WTC11 (cell line): ENCODE measurements around the gene COL5A1. TPM values are rescaled to one million over a fixed set of nuclear protein-coding genes. Genes with fewer than 3 reads are reported as not detected.

Experiments used
- ATAC-seq: fragments of 200-7000 bp; cut with Tn5 transposase; 2 replicates; pipeline ENCODE4 v1.10.0; 2021; ENCODE audit warnings: mild to moderate bottlenecking, moderate library complexity
- CTCF ChIA-PET: fragments of 300-600 bp; sonication (Branson Sonifier 250); formaldehyde crosslinking; loops from one replicate; lab custom pipeline; 2021; ENCODE audit warnings: antibody characterized with exemption; lab: Charles Lee
- POLR2A ChIA-PET: fragments of 350-600 bp; sonication (Branson Sonifier 250); formaldehyde crosslinking; loops from one replicate; lab custom pipeline; 2021; ENCODE audit warnings: antibody characterized with exemption; lab: Charles Lee
- DNase-seq: peaks from one replicate; pipeline ENCODE4 v3.0.0; 2021; ENCODE audit warnings: low spot score
- H3K27ac Mint-ChIP-seq: 2 replicates; pipeline ENCODE4 v1.8.0; 2021; ENCODE audit warnings: mixed read lengths
- H3K27me3 Mint-ChIP-seq: 2 replicates; pipeline ENCODE4 v1.8.0; 2021; ENCODE audit warnings: low read depth, mild to moderate bottlenecking, moderate library complexity, mixed read lengths
- H3K36me3 Mint-ChIP-seq: 2 replicates; pipeline ENCODE4 v1.8.0; 2021; ENCODE audit warnings: mixed read lengths
- H3K4me1 Mint-ChIP-seq: 2 replicates; pipeline ENCODE4 v1.8.0; 2022; ENCODE audit warnings: mixed read lengths
- H3K4me3 Mint-ChIP-seq: 2 replicates; pipeline ENCODE4 v1.8.0; 2021; ENCODE audit warnings: mild to moderate bottlenecking, moderate library complexity, mixed read lengths
- H3K9me3 Mint-ChIP-seq: 2 replicates; pipeline ENCODE4 v1.8.0; 2021; ENCODE audit warnings: mixed read lengths
- CREM ChIP-seq: sonication (generic); formaldehyde crosslinking; IDR thresholded peaks from 2 replicates; pipeline ENCODE4 v1.8.1; 2022; ENCODE audit warnings: mild to moderate bottlenecking, missing genetic modification reagents, moderate library complexity
- ESRRA ChIP-seq: sonication (generic); formaldehyde crosslinking; IDR thresholded peaks from 2 replicates; pipeline ENCODE4 v1.8.1; 2022; ENCODE audit warnings: mild to moderate bottlenecking, missing genetic modification reagents, borderline replicate concordance
- ETV6 ChIP-seq: sonication (generic); formaldehyde crosslinking; IDR thresholded peaks from 2 replicates; pipeline ENCODE4 v1.8.1; 2022; ENCODE audit warnings: mild to moderate bottlenecking, missing genetic modification reagents
- FOXP4 ChIP-seq: sonication (generic); formaldehyde crosslinking; IDR thresholded peaks from 2 replicates; pipeline ENCODE4 v1.8.0; 2022; ENCODE audit warnings: mild to moderate bottlenecking, missing genetic modification reagents
- GRHL2 ChIP-seq: fragments of 250-450 bp; sonication (Bioruptor Pico); IDR thresholded peaks from 2 replicates; pipeline ENCODE4 v1.8.0; 2022; ENCODE audit warnings: mild to moderate bottlenecking, moderate library complexity; ENCODE audit not compliant: insufficient replicate concordance, severe bottlenecking
- GTF2I ChIP-seq: fragments of 250-450 bp; sonication (Bioruptor Pico); conservative IDR thresholded peaks from 2 replicates; pipeline ENCODE4 v1.4.0; 2021; ENCODE audit warnings: mild to moderate bottlenecking
- JUN ChIP-seq: sonication (generic); formaldehyde crosslinking; IDR thresholded peaks from 2 replicates; pipeline ENCODE4 v1.8.0; 2023; ENCODE audit warnings: mild to moderate bottlenecking, missing genetic modification reagents
- NR1H2 ChIP-seq: sonication (generic); formaldehyde crosslinking; IDR thresholded peaks from 2 replicates; pipeline ENCODE4 v1.9.0; 2021; ENCODE audit warnings: mild to moderate bottlenecking, moderate library complexity, missing genetic modification reagents
- SP1 ChIP-seq: sonication (generic); formaldehyde crosslinking; conservative IDR thresholded peaks from 2 replicates; pipeline ENCODE4 v1.8.1; 2022; ENCODE audit warnings: missing genetic modification reagents
- TP53 ChIP-seq: sonication (generic); formaldehyde crosslinking; IDR thresholded peaks from 2 replicates; pipeline ENCODE4 v1.8.1; 2023; ENCODE audit warnings: mild to moderate bottlenecking, missing genetic modification reagents
- ZNF396 ChIP-seq: fragments of 250-450 bp; sonication (Bioruptor Pico); IDR thresholded peaks from 2 replicates; pipeline ENCODE4 v1.8.0; 2021; ENCODE audit warnings: mild to moderate bottlenecking, moderate library complexity, borderline replicate concordance
- total RNA-seq: library from RNA; stranded (reverse); gene quantifications from 3 replicates; pipeline ENCODE4 v1.2.3, GENCODE V29; 2021
- TF ChIP-seq, protein P1 (sequence below): sonication (generic); formaldehyde crosslinking; IDR thresholded peaks from 2 replicates; pipeline ENCODE4 v1.8.0; 2022; ENCODE audit warnings: missing genetic modification reagents
- TF ChIP-seq, protein P2 (sequence below): sonication (generic); formaldehyde crosslinking; IDR thresholded peaks from 2 replicates; pipeline ENCODE4 v1.8.1; 2023; ENCODE audit warnings: mild to moderate bottlenecking, missing genetic modification reagents, borderline replicate concordance
- TF ChIP-seq, protein P3 (sequence below): fragments of 250-450 bp; sonication (Bioruptor Pico); IDR thresholded peaks from 2 replicates; pipeline ENCODE4 v1.9.0; 2021; ENCODE audit warnings: mild to moderate bottlenecking

The COL5A1 gene
- total RNA-seq, 1 experiment from 2014 or later: 13.5 TPM

GRCh38 chr9:134794663-134795370 is 153.2 kb downstream of the COL5A1 start:
- H3K27ac Mint-ChIP-seq: no peak overlapping the region
- H3K4me3 Mint-ChIP-seq: no peak overlapping the region
- TF ChIP-seq, protein P1, sequence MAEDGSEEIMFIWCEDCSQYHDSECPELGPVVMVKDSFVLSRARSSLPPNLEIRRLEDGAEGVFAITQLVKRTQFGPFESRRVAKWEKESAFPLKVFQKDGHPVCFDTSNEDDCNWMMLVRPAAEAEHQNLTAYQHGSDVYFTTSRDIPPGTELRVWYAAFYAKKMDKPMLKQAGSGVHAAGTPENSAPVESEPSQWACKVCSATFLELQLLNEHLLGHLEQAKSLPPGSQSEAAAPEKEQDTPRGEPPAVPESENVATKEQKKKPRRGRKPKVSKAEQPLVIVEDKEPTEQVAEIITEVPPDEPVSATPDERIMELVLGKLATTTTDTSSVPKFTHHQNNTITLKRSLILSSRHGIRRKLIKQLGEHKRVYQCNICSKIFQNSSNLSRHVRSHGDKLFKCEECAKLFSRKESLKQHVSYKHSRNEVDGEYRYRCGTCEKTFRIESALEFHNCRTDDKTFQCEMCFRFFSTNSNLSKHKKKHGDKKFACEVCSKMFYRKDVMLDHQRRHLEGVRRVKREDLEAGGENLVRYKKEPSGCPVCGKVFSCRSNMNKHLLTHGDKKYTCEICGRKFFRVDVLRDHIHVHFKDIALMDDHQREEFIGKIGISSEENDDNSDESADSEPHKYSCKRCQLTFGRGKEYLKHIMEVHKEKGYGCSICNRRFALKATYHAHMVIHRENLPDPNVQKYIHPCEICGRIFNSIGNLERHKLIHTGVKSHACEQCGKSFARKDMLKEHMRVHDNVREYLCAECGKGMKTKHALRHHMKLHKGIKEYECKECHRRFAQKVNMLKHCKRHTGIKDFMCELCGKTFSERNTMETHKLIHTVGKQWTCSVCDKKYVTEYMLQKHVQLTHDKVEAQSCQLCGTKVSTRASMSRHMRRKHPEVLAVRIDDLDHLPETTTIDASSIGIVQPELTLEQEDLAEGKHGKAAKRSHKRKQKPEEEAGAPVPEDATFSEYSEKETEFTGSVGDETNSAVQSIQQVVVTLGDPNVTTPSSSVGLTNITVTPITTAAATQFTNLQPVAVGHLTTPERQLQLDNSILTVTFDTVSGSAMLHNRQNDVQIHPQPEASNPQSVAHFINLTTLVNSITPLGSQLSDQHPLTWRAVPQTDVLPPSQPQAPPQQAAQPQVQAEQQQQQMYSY (CRISPR knock-in tag): no peak
- TF ChIP-seq GTF2I (CRISPR knock-in tag): no peak
- no peak for TF ChIP-seq SP1 (CRISPR knock-in tag)
- TF ChIP-seq, protein P2, sequence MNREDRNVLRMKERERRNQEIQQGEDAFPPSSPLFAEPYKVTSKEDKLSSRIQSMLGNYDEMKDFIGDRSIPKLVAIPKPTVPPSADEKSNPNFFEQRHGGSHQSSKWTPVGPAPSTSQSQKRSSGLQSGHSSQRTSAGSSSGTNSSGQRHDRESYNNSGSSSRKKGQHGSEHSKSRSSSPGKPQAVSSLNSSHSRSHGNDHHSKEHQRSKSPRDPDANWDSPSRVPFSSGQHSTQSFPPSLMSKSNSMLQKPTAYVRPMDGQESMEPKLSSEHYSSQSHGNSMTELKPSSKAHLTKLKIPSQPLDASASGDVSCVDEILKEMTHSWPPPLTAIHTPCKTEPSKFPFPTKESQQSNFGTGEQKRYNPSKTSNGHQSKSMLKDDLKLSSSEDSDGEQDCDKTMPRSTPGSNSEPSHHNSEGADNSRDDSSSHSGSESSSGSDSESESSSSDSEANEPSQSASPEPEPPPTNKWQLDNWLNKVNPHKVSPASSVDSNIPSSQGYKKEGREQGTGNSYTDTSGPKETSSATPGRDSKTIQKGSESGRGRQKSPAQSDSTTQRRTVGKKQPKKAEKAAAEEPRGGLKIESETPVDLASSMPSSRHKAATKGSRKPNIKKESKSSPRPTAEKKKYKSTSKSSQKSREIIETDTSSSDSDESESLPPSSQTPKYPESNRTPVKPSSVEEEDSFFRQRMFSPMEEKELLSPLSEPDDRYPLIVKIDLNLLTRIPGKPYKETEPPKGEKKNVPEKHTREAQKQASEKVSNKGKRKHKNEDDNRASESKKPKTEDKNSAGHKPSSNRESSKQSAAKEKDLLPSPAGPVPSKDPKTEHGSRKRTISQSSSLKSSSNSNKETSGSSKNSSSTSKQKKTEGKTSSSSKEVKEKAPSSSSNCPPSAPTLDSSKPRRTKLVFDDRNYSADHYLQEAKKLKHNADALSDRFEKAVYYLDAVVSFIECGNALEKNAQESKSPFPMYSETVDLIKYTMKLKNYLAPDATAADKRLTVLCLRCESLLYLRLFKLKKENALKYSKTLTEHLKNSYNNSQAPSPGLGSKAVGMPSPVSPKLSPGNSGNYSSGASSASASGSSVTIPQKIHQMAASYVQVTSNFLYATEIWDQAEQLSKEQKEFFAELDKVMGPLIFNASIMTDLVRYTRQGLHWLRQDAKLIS: no peak
- no peak for TF ChIP-seq JUN (CRISPR knock-in tag)
- no peak for TF ChIP-seq ZNF396 (CRISPR knock-in tag)
- no peak for TF ChIP-seq ESRRA (CRISPR knock-in tag)
- no peak for TF ChIP-seq CREM (CRISPR knock-in tag)
- no peak for TF ChIP-seq GRHL2 (CRISPR knock-in tag)
- no peak for TF ChIP-seq FOXP4 (CRISPR knock-in tag)
- TF ChIP-seq, all 79 proteins: peak for 0
- CTCF ChIA-PET: interaction anchor here (1.2 kb wide), 1 partner anchor 13 kb away, joined by 4 read pairs; no protein-coding TSS in a partner anchor
- DNase-seq (no peak), ATAC-seq (no peak)
- Mint-ChIP-seq H3K36me3 (no peaks in the 10 kb centered on the region), H3K9me3 (no peaks in the 10 kb centered on the region), H3K27me3 (no peaks in the 10 kb centered on the region), H3K4me1 (peaks cover under 1% of the 10 kb centered on the region)
- POLR2A ChIA-PET: no interaction called here

DNA sequence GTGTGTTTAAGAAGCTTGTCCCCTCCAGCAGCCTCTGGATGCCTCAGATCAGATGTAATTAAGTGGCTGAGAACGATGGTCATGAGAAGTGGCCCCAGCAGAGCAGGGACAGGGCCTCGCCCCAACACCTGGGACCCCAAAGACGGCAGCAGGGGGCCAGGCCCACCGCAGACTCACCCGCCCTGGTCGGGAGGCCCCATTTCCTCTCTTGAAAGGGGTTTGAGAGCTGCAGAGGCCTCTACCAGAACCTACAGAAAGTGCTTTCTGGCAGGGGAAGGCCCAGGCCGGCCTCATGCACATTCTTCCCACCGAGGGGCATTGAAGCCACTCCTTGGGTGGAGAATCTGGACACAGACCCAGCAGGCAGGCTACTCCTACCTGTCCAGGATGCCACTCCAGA is 153.8 kb downstream of the COL5A1 start:
- TF ChIP-seq TP53 (CRISPR knock-in tag) (no peak), ETV6 (CRISPR knock-in tag) (no peak), JUN (CRISPR knock-in tag) (no peak), NR1H2 (CRISPR knock-in tag) (no peak), GRHL2 (CRISPR knock-in tag) (no peak)
- TF ChIP-seq, protein P3, sequence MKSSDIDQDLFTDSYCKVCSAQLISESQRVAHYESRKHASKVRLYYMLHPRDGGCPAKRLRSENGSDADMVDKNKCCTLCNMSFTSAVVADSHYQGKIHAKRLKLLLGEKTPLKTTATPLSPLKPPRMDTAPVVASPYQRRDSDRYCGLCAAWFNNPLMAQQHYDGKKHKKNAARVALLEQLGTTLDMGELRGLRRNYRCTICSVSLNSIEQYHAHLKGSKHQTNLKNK (CRISPR knock-in tag): no peak
- no peaks in the 10 kb centered on the region for H3K36me3 Mint-ChIP-seq
- H3K4me1 Mint-ChIP-seq: peaks cover 5% of the 10 kb centered on the region; the same call in 1 of the 2 replicates
- DNase-seq (no peak), ATAC-seq (no peak)
- H3K9me3 Mint-ChIP-seq: no peaks in the 10 kb centered on the region
- CTCF ChIA-PET: interaction anchor here (1.2 to 1.9 kb wide), 3 partner anchors 13 to 188 kb away, joined by 4 to 12 read pairs (median 4); no protein-coding TSS in a partner anchor
- no peaks in the 10 kb centered on the region for H3K27me3 Mint-ChIP-seq
- POLR2A ChIA-PET: no interaction called here
- no peak overlapping the region for H3K27ac Mint-ChIP-seq
- H3K4me3 Mint-ChIP-seq: no peak overlapping the region
